UCSD-AML1 (cell line): ENCODE measurements around the gene TTC32.
"Not testable (repeated sequence)": the region's sequence is repeated elsewhere in the genome, so short reads cannot be mapped to it uniquely, and the experiment has no call there.

Source experiments
- DNase-seq: peaks from one replicate; lab custom pipeline; 2025; ENCODE audit not compliant: unreplicated experiment; lab: John Stamatoyannopoulos, UW

TTC32 gene

GRCh38 chr2:19899985-19900930 is 1.5 kb downstream of the TTC32 start:
- DNase-seq, result no peak

GRCh38 chr2:19898592-19899329 is 3.0 kb downstream of the TTC32 start:
- DNase-seq, result no peak

- no peak for DNase-seq
These were observed 4.0 kb downstream of the TTC32 start for GRCh38 chr2:19897623-19898245.

GRCh38 chr2:19895535-19895934 is 6.2 kb downstream of the TTC32 start:
- no peak for DNase-seq

- no peak for DNase-seq
These were observed 7.5 kb downstream of the TTC32 start for GRCh38 chr2:19894134-19894792.

GRCh38 chr2:19893520-19894133 is 8.2 kb downstream of the TTC32 start:
- DNase-seq, result no peak

- peak; percentile 52 for DNase-seq
These were observed 9.8 kb downstream of the TTC32 start for GRCh38 chr2:19891971-19892370.

- DNase-seq, result no peak
These were observed 11.7 kb downstream of the TTC32 start for GRCh38 chr2:19890104-19890503.

- DNase-seq, result no peak
These were observed 13.0 kb downstream of the TTC32 start for GRCh38 chr2:19888831-19889230.

GRCh38 chr2:19887510-19887909 is 14.3 kb downstream of the TTC32 start:
- no peak for DNase-seq

- no peak for DNase-seq
These were observed 15.5 kb downstream of the TTC32 start for GRCh38 chr2:19886261-19886660.

GRCh38 chr2:19885791-19886190 is 16.0 kb downstream of the TTC32 start:
- no peak for DNase-seq

- no peak for DNase-seq
These were observed 17.6 kb downstream of the TTC32 start for GRCh38 chr2:19883971-19884720.

- DNase-seq, result no peak
These were observed 18.3 kb downstream of the TTC32 start for GRCh38 chr2:19883486-19883885.

GRCh38 chr2:19882286-19882685 is 19.5 kb downstream of the TTC32 start:
- no peak for DNase-seq

GRCh38 chr2:19881908-19882265 is 19.9 kb downstream of the TTC32 start:
- no peak for DNase-seq

- DNase-seq, result no peak
These were observed 20.4 kb downstream of the TTC32 start for GRCh38 chr2:19881221-19881907.

- not testable (repeated sequence) for DNase-seq
These were observed 21.6 kb downstream of the TTC32 start for GRCh38 chr2:19880191-19880590.

- DNase-seq, result no peak
These were observed 22.7 kb downstream of the TTC32 start for GRCh38 chr2:19879120-19879519.
